ENCODE measurements around the gene EFEMP2.
A peak's percentile ranks its signal among the peaks of the same experiment; 100 is the strongest.

The EFEMP2 gene

DNA sequence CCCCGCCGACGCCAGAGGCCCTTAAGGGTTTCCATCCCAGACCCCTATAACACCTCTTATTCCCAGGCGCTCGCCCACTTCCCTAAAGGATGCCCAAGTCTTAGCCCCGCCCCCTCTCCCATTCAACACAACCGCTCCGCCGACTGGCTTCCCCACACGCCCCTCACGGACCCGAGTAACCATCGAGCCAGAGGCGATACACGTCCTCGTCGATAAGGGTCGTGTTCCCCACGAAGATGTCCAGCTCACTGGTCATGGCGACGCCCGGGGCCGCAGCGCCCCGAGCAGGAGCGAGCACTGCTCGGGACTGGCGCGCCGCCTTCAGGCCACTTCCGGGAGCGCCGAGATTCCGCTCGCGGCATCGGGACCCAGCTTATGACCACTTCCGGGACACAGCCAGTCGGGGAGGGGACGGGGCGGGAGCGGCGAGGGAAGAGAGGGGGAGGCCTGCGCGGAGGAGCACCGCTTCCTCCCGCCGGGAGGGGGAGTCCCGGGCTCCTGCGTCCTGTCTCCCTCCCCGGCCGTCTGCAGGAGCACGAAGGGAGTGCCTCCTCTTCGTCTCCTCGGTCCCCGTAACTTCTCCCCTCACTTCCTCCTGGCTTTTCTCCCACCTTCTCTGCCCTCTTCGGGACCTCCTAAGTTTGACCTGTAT is 15.7 kb upstream of the EFEMP2 start, which contains the start of gene FIBP:
Gene FIBP (minus strand): TSS at position 309 of the 652 bp plus-strand sequence. CDS start 53 bp downstream, at position 256.
- DNase-seq (ENCODE audit: low read depth): peak; percentile 83
- peak within 1 kb of the TSS; percentile 83 for H3K4me3 ChIP-seq (ENCODE audit: low read depth, low read length)
- TF ChIP-seq CTCF (IDR thresholded peaks at IDR 0.05; ENCODE audit: control insufficient read depth, extremely low read depth, insufficient read depth): peak; percentile 71

DNA sequence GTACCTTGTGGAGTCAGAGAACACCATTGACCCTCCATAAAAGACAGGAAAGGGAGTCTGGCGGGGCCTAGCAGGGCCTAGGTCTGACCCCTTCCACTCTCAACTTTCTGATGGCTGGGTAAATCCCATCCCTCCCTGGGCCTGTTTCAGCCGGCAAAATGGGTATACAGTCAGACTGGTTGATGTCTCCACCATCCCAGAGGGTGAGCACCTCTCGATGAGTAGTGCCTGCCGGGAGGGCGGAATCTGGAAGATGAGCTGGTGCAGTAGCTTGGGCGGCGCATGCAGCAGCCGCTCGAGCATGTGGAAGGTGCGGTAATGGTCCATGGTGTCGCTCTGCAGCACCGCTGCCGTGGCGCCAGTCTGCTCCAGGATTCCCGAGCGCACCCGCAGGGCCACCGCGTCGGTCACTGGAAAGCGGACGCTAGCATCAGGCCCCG is 15.1 kb upstream of the EFEMP2 start:
- peak overlapping the region; percentile 83 for H3K4me3 ChIP-seq (ENCODE audit: low read depth, low read length)
- DNase-seq (ENCODE audit: low read depth): peak; percentile 6

DNA sequence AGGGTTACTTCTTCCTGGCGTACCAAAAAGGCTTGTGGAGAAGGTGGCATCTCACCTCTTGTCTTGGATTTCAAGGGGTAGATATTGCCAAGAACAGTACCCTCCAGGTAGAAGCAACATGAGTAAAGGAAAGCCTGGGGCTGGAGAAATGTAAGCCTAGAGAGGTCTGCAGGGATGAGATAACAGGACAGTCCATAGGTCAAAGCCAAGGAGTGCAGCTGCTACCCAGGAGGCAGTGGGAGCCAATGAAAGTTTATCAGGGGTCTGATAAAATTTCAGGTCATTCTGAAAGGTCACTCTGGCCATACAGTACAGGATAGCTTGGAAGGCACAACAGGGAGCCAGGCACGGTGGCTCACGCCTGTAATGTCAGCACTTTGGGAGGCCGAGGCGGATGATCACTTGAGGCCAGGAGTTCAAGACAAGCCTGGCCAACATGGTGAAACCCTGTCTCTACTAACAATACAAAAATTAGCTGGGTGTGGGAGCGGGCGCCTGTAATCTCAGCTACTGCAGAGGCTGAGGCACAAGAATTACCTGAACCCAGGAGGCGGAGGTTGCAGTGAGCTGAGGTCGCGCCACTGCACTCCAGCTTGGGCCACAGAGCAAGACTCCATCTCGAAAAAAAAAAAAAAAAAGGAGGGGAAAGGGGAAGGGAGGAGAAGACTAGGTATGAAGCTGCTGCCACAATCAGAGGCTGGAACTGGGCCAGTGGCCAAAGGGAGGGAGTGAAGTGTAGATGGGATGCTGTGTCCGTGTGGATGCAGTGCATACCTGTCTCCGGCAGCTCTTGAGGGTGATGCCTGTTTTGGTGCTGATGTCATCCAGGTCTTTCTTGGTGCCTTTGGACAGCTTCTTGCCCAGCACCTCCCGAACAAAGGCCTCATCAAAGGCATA is 14.5 kb upstream of the EFEMP2 start:
- no peak for TF ChIP-seq CTCF (IDR thresholded peaks at IDR 0.05; ENCODE audit: control insufficient read depth, extremely low read depth, insufficient read depth)
- no peak for DNase-seq (ENCODE audit: low read depth)
- peak overlapping the region; percentile 83 for H3K4me3 ChIP-seq (ENCODE audit: low read depth, low read length)

More for the DNA sequence above, 15.1 kb upstream of the EFEMP2 start:
- TF ChIP-seq CTCF (IDR thresholded peaks at IDR 0.05; ENCODE audit: control insufficient read depth, extremely low read depth, insufficient read depth): no peak

- no peak overlapping the region for H3K4me3 ChIP-seq (ENCODE audit: low read depth, low read length)
- DNase-seq (ENCODE audit: low read depth): no peak
- TF ChIP-seq CTCF (IDR thresholded peaks at IDR 0.05; ENCODE audit: control insufficient read depth, extremely low read depth, insufficient read depth): no peak
These were observed 13.4 kb upstream of the EFEMP2 start for GRCh38 chr11:65885808-65886536.

- no peak overlapping the region for H3K4me3 ChIP-seq (ENCODE audit: low read depth, low read length)
- no peak for TF ChIP-seq CTCF (IDR thresholded peaks at IDR 0.05; ENCODE audit: control insufficient read depth, extremely low read depth, insufficient read depth)
- DNase-seq (ENCODE audit: low read depth): no peak
These were observed 12.6 kb upstream of the EFEMP2 start for GRCh38 chr11:65885231-65885630.

DNA sequence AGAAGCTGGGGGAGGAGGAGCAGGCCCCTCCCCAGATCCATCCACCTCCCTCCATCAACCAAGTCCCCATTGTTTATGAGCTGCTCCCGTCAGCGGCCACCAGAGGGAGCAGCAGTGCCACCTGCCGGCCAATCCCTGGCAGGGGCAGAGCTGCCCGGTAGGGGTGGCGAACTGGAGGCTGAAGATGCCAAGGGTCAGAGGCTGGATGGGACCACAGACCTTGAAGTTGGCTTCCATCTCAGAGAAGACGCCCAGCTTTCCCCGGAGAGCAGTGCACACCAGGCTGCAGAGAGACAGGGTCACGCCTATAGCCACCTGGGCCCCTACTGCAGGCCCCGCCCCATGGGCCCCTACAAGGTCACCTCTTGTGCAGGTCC is 12.1 kb upstream of the EFEMP2 start:
- peak; percentile 100 for TF ChIP-seq CTCF (IDR thresholded peaks at IDR 0.05; ENCODE audit: control insufficient read depth, extremely low read depth, insufficient read depth)
- peak; percentile 37 for DNase-seq (ENCODE audit: low read depth)
- no peak overlapping the region for H3K4me3 ChIP-seq (ENCODE audit: low read depth, low read length)

Data from LNCaP clone FGC (cell line).